ENCODE results near the gene STK32A. TPM values are rescaled to one million over a fixed set of nuclear protein-coding genes. Genes with fewer than 3 reads are reported as not detected.

The STK32A gene
- total RNA-seq, 4 donors from 2014 or later = 0.51 to 2.0 (median 0.97) TPM; not detected in 1

- DNase-seq = peak in 1 of 2 donors; percentile 42
- no peak for TF ChIP-seq CTCF (IDR thresholded peaks at IDR 0.05)
- no peak overlapping the region for H3K27ac ChIP-seq
- H3K36me3 ChIP-seq = no peaks in the 10 kb centered on the region
- H3K4me1 ChIP-seq = no peaks in the 10 kb centered on the region
- no peaks in the 10 kb centered on the region for H3K9me3 ChIP-seq
- H3K4me3 ChIP-seq = no peak overlapping the region
- H3K27me3 ChIP-seq = no peaks in the 10 kb centered on the region
- intact Hi-C loops (cut with DNase I; ENCODE audit: low total_unique reads) = no loop called here
Observed at GRCh38 chr5:147396070-147396823, 161.4 kb downstream of the STK32A start.

- H3K27ac ChIP-seq = no peak overlapping the region
Observed at GRCh38 chr5:147397616-147398015, 162.8 kb downstream of the STK32A start.

GRCh38 chr5:147398860-147399259 is 164.0 kb downstream of the STK32A start:
- H3K27me3 ChIP-seq = no peaks in the 10 kb centered on the region
- intact Hi-C loops (cut with DNase I; ENCODE audit: low total_unique reads) = no loop called here
- TF ChIP-seq CTCF (IDR thresholded peaks at IDR 0.05) (no peak), POLR2A (IDR thresholded peaks at IDR 0.05) (no peak)
- peaks cover 0 to 10% of the 10 kb centered on the region in 2 donors for H3K4me1 ChIP-seq
- H3K36me3 ChIP-seq = no peaks in the 10 kb centered on the region
- DNase-seq = no peak
- no peak overlapping the region for H3K27ac ChIP-seq
- H3K9me3 ChIP-seq = no peaks in the 10 kb centered on the region
- no peak overlapping the region for H3K4me3 ChIP-seq

More at GRCh38 chr5:147397616-147398015, 162.8 kb downstream of the STK32A start:
- Histone ChIP-seq H3K9me3 (no peaks in the 10 kb centered on the region), H3K36me3 (no peaks in the 10 kb centered on the region), H3K4me3 (no peak overlapping the region), H3K4me1 (peaks cover 0 to 2% of the 10 kb centered on the region in 2 donors), H3K27me3 (no peaks in the 10 kb centered on the region)
- intact Hi-C loops (cut with DNase I; ENCODE audit: low total_unique reads) = no loop called here
- TF ChIP-seq CTCF (IDR thresholded peaks at IDR 0.05) (no peak), POLR2A (IDR thresholded peaks at IDR 0.05) (no peak)
- DNase-seq = no peak

GRCh38 chr5:147400126-147400809 is 165.4 kb downstream of the STK32A start:
- no peaks in the 10 kb centered on the region for H3K27me3 ChIP-seq
- TF ChIP-seq CTCF (IDR thresholded peaks at IDR 0.05) (no peak), POLR2A (IDR thresholded peaks at IDR 0.05) (no peak)
- no peak overlapping the region for H3K4me3 ChIP-seq
- no peak for DNase-seq
- peaks cover 0 to 16% of the 10 kb centered on the region in 2 donors for H3K4me1 ChIP-seq
- no peak overlapping the region for H3K27ac ChIP-seq
- H3K9me3 ChIP-seq = no peaks in the 10 kb centered on the region
- H3K36me3 ChIP-seq = no peaks in the 10 kb centered on the region
- intact Hi-C loops (cut with DNase I; ENCODE audit: low total_unique reads) = no loop called here

- intact Hi-C loops (cut with DNase I; ENCODE audit: low total_unique reads) = no loop called here
- peaks cover 0 to 16% of the 10 kb centered on the region in 2 donors for H3K4me1 ChIP-seq
- DNase-seq = no peak
- TF ChIP-seq CTCF (IDR thresholded peaks at IDR 0.05) = no peak
- TF ChIP-seq POLR2A (IDR thresholded peaks at IDR 0.05) = no peak
- no peaks in the 10 kb centered on the region for H3K9me3 ChIP-seq
- no peak overlapping the region for H3K27ac ChIP-seq
- H3K36me3 ChIP-seq = no peaks in the 10 kb centered on the region
- no peak overlapping the region for H3K4me3 ChIP-seq
- H3K27me3 ChIP-seq = no peaks in the 10 kb centered on the region
Observed at GRCh38 chr5:147400881-147401280, 166.1 kb downstream of the STK32A start.

Data from uterus (tissue), 4 donors.